Mesothelial cell of epicardium (in vitro differentiated cells): ENCODE measurements around the gene NBEA. TPM values are rescaled to one million over a fixed set of nuclear protein-coding genes. Genes with fewer than 3 reads are reported as not detected.

Experiments used
- DNase-seq, 2 experiments: peaks; one replicate each; pipeline ENCODE4 v3.0.0; 2021; ENCODE audit warnings: low spot score in 2 of 2; ENCODE audit not compliant: unreplicated experiment in 2 of 2
- H3K27ac Mint-ChIP-seq: 2 replicates; pipeline ENCODE4 v1.8.0; 2021; ENCODE audit warnings: mixed read lengths
- H3K27me3 Mint-ChIP-seq: 2 replicates; pipeline ENCODE4 v1.8.0; 2021; ENCODE audit warnings: low read depth, mixed read lengths
- H3K36me3 Mint-ChIP-seq: 2 replicates; pipeline ENCODE4 v1.8.0; 2021; ENCODE audit warnings: mixed read lengths
- H3K4me1 Mint-ChIP-seq: 2 replicates; pipeline ENCODE4 v1.8.0; 2021; ENCODE audit warnings: mixed read lengths
- H3K4me3 Mint-ChIP-seq: 2 replicates; pipeline ENCODE4 v1.8.0; 2021; ENCODE audit warnings: mild to moderate bottlenecking, moderate library complexity, mixed read lengths
- H3K9me3 Mint-ChIP-seq: 2 replicates; pipeline ENCODE4 v1.8.0; 2021; ENCODE audit warnings: mixed read lengths
- CTCF ChIP-seq: fragments of 200-600 bp; sonication (generic); IDR thresholded peaks from one replicate; pipeline ENCODE4 v1.5.0; 2021; ENCODE audit warnings: antibody characterized with exemption; ENCODE audit not compliant: unreplicated experiment
- total RNA-seq: library from RNA; stranded (reverse); gene quantifications from 3 replicates; pipeline ENCODE4 v1.2.1, GENCODE V29; 2021

Gene NBEA
- total RNA-seq, 1 donor from 2014 or later: 32.8 TPM

GRCh38 chr13:35720290-35720689 lies 778.2 kb downstream of the NBEA start:
- no peak for DNase-seq
- no peaks in the 10 kb centered on the region for H3K27me3 Mint-ChIP-seq

GRCh38 chr13:35720690-35721554 lies 778.9 kb downstream of the NBEA start:
- H3K4me1 Mint-ChIP-seq: peaks cover 28% of the 10 kb centered on the region
- H3K4me3 Mint-ChIP-seq: peak overlapping the region; percentile 52
- H3K36me3 Mint-ChIP-seq: no peaks in the 10 kb centered on the region
- DNase-seq: peak; percentile 55 to 84
- H3K27me3 Mint-ChIP-seq: no peaks in the 10 kb centered on the region
- H3K9me3 Mint-ChIP-seq: no peaks in the 10 kb centered on the region
- TF ChIP-seq CTCF: peak; percentile 95
- no peak overlapping the region for H3K27ac Mint-ChIP-seq

More at GRCh38 chr13:35720290-35720689, 778.2 kb downstream of the NBEA start:
- Mint-ChIP-seq H3K4me3 (no peak overlapping the region), H3K27ac (no peak overlapping the region), H3K9me3 (no peaks in the 10 kb centered on the region), H3K36me3 (no peaks in the 10 kb centered on the region), H3K4me1 (peaks cover 32% of the 10 kb centered on the region)
- no peak for TF ChIP-seq CTCF
